Middle frontal gyrus (tissue), 1 donor: ENCODE results near the gene TRIM65.
A peak's percentile ranks its signal among the peaks of the same experiment; 100 is the strongest.
"Not testable (repeated sequence)": the region's sequence is repeated elsewhere in the genome, so short reads cannot be mapped to it uniquely, and the experiment has no call there.

Experiments
- DNase-seq: peaks from one replicate; pipeline ENCODE4 v3.0.0-alpha.2; 2015; ENCODE audit warnings: low spot score; ENCODE audit errors: extremely low spot score

The TRIM65 gene

DNA sequence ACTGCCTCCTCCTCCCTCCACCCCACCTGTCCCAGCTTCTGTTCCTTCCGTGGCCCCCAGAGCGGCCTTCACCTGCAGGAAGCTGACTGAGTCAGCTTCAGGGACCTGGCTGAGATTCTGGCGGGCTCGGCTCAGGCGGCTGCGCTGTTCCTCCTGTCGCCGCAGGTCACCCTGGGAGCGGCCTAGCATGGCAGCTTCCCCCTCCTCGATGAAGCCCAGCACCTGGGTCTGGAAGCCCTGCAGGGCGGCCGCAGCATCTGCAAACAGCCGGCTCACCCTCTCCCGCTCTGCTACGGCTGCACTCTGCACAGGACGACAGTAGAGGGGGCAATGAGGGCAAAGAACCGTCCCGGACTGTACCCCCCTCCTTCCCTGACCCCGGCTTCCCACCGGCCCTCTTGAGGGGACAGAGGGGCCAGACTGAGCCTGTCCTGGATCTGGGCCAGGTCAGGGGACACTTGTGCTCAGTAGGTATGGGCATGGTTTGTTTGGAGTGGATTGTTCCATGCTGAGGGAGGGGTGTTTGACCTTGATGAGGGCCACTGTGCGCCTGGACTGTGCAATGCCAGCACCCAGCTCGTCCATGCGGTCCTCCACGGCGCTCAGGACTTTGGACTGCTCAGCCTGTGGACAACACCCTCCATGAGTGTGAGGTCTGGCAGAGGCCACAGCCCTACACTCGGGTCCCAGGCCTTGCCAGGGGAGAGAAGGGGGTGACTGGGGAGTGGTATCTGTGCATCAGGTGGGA lies 20.4 kb downstream of the TRIM65 start:
- no peak for DNase-seq

GRCh38 chr17:75875940-75876189 lies 20.9 kb downstream of the TRIM65 start:
- no peak for DNase-seq

DNA sequence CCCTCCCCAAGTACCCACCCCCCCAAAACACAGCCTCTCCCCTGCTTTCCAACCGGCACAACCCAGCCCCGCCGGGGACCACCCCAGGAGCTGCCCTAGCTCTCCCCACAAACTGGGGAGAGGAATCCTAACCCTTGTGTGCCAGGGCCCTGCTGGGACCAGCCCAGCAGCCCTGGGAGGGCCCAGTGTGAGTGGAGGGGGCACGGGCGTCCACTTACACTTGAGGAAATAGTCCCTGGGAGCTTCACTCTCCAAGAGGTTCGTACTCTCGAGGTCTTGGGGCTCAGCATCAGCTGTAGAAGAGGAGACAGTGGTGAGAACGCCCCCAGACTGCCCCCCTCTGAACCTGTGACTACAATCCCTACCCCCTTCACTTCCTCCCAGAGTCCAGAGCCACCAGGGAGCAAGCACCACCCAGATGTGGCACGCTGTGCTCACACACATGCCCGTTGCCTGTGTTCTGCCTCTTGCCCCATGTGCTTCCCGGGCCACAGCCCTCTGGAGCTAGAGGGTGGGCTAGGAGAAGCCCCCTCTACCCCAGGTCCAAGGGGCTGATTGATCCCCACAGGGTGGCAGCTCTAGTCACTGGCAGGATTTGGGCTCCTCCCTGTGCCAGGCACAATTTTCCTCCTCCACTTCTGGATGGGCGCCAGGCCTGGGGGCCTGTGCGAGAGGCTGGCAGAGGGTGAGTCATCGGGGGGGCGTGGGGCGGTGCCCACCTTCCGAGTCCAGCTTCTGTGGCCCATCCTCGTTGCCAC lies 21.4 kb downstream of the TRIM65 start:
- DNase-seq, result no peak

GRCh38 chr17:75874323-75875181 lies 22.2 kb downstream of the TRIM65 start:
- no peak for DNase-seq

GRCh38 chr17:75873587-75874322 lies 23.0 kb downstream of the TRIM65 start:
- DNase-seq, result no peak

DNA sequence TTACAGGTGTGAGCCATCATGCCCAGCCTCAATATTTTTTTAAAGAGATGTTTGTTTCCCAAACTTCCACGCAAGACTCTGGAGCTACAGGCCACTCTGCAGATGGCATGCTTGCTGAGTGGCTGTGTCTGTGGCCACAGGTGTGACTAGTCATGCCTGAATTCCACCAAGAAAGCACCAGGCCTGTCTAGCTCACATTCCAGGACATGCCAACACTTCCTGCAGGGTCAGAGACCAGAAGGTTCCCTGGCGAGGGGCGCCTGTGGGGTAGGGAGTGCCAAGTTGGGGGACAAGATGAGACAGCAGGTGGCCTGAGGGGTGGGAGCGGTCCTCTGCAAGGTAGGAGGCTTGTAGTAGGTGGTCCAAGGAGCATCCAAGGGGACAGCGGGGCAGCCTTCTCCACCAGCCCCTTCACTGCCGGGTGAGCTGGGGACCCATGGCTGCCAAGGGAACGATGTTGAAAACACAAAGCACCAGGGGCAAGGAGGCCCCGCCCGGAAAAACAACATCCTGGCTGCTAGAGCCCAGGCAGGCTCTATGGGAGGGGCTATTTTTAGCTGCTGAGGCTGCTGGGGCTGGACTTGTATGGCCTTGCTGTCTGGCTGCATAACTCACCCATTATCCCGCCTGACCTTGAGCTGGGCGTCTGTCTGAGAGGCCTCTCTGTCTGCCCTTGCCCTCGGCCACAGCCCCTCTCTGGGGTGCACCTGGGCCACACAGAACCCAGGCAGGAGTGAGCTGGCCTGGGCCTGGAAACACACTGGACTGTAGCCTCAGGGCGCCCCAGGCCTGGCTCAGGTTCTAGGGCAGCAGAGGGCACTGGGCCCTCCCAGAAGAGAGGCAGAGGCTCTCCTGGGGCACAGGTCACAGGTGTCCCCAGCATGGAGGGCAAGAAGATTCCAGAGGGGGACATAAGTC lies 24.1 kb downstream of the TRIM65 start:
- DNase-seq, result no peak

DNA sequence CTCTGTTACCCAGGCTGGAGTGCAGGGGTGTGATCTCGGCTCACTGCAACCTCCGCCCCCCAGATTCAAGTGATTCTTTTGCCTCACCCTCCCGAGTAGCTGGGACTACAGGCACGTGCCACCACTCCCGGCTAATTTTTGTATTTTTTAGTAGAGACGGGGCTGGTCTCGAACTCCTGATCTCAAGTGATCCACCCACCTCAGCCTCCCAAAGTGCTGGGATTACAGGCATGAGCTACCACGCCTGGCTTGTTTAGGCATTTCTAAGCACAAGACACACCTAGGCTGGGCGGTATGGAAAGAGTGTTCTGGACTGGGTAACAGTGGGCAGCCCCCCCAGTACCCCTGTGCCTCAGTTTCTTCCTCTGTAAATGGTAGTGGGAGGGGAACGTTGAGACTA lies 26.5 kb downstream of the TRIM65 start:
- DNase-seq, result not testable (repeated sequence)

DNA sequence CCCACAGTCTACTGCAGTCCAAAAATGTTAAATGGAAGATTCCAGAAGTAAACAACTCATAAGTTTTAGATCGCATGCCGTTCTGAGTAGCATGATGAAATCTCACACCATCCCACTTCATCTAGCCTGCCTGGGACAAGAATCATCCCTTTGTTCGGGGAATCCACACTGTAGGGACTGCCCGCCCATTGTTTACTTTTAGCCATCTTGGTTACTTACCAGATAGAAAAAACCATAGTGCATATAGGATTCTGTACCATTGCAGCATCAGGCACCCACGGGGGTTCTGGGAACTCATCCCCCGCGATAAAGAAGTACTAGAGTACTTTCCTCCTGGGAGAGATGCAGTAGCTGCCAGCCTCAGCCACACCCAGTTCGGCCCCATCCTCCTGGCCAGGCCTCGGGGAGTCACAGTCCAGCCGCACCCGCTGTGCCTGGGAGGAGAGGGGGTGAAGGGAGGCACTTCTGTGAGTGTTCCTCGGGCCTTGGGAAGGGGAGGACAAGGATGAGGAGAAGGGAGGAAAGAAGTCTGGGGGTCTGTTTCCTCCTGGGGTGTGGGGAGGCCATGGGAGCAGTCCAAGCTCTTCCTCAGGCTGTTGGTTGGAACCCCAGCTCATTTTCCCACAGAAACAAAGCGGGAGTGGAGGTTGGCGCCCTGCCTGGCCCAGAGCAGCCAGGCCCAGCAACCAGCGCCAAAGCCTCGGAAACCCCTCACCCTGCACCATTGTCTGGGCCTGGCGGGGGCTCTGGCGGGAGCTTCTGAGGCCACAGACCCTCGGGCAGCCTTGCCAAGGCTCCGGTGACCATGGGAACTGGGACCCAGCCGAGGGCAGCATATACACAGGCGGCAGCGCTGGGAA lies 27.2 kb downstream of the TRIM65 start:
- DNase-seq, result no peak

DNA sequence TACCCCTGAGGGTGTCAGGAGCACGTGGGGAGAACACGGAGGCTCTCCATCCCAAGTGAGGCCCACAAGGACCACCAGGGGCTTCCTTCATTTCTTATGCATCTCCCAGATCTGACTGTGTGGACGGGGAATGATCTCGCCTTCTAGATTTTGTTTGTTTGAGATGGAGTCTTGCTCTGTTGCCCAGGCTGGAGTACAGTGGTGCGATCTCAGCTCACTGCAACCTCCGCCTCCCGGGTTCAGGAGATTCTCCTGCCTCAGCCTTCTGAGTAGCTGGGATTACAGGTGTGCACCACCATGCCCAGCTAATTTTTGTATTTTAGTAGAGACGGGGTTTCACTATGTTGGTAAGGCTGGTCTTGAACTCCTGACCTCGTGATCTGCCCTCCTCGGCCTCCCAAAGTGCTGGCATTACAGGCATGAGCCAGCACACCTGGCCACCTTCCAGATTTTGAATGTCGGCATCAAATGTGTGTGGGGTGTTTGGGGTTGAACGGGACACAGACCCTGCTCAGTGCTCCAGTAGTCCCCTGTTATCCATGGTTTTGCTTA lies 27.9 kb downstream of the TRIM65 start:
- DNase-seq, result not testable (repeated sequence)

DNA sequence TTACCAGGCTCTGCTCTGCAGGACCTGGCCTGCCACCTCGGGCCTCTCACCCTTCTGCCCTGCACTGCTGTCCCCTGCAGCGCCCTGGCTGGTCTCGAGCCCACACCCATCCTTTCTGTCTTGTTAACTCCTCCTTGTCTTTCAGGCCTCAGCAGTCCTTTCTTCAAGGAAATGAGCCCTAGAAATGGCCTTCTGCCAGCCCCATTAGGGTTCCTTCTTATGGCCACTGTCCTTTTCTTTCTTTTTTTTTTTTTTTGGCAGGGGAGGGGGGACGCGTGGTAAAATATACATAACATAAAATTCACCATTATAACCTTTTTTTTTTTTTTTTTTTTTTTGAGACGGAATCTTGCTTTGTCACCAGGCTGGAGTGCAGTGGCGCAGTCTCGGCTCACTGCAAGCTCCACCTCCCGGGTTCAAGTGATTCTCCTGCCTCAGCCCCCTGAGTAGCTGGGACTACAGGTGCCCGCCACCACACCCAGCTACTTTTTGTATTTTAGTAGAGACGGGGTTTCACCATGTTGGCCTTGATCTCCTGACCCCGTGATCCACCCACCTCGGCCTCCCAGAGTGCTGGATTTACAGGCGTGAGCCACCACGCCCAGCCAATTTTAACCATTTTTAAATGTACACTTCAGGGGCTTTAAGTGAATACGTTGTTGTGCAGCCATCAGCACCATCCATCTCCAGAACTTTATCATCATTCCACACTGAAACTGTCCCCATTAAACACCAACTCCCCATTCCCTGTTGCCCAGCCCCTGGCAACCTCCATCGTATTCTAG lies 31.2 kb downstream of the TRIM65 start:
- not testable (repeated sequence) for DNase-seq

DNA sequence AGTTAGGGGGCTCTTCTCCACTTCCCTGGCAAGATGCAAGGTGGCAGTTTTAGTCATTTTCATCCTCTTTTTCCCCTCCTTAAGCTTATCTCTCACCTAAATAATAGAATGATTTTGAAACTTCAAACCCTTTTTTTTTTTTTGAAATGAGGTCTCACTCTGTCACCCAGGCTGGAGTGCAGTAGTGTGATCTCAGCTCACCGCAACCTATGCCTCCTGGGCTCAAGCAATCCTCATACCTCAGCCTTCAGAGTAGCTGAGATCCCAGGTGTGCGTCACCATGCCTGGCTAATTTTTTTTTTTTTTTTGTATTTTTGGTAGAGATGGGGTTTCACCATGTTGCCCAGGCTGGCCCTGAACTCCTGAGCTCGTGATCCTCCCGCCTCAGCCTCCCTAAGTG lies 31.9 kb downstream of the TRIM65 start:
- not testable (repeated sequence) for DNase-seq

GRCh38 chr17:75864448-75864871 lies 32.3 kb downstream of the TRIM65 start:
- no peak for DNase-seq

DNA sequence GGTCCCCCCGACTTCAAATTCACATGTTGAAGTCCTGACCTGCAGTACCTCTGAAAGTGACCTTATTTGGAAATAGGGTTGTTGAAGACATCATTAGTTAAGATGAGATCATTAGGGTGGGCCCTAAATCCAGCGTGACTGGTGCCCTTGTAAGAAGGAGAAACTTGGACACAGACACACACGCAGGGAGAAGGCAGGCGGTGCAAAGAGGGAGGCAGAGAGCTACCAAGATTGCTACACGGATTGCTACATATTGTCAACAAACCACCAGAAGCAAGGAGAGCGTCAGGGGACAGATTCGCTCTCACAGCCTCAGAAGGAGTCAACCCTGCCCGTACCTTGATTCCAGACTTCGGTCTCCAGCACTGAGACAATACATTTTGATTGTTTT lies 34.8 kb downstream of the TRIM65 start:
- no peak for DNase-seq

GRCh38 chr17:75859358-75859757 lies 37.4 kb downstream of the TRIM65 start:
- not testable (repeated sequence) for DNase-seq

DNA sequence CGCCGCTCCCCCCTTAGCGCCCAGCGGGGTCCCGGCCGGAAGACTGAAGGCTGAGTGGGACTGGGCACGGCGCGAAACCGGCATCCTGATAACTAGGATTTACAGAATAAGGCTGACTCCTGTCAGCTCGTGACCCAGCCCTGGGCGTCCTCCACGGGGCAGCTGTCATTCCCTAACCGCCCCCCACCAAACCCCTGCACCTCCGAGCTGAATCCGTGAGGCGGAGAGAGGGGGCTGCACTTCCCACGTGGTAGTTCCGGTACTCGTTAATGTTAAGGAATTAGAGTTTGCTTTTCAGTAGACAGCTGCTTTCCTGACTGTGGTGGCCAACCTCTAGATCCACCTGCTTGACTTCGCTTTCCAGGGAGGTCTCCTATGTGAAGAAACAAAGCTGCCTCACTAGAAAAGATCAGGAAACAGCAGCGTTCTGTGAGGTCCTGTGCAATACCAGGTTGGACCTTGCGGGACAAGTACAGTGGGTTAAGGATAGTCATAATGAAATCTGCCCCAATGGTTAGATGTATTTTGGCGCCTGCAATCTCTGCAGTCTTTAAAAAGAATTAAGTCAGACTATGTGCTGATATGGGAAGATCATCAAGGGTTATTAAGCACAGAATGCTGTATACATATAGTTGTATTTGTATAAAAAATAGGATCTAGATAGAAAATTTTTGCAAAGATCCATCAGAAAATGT lies 40.5 kb downstream of the TRIM65 start:
- no peak for DNase-seq

DNA sequence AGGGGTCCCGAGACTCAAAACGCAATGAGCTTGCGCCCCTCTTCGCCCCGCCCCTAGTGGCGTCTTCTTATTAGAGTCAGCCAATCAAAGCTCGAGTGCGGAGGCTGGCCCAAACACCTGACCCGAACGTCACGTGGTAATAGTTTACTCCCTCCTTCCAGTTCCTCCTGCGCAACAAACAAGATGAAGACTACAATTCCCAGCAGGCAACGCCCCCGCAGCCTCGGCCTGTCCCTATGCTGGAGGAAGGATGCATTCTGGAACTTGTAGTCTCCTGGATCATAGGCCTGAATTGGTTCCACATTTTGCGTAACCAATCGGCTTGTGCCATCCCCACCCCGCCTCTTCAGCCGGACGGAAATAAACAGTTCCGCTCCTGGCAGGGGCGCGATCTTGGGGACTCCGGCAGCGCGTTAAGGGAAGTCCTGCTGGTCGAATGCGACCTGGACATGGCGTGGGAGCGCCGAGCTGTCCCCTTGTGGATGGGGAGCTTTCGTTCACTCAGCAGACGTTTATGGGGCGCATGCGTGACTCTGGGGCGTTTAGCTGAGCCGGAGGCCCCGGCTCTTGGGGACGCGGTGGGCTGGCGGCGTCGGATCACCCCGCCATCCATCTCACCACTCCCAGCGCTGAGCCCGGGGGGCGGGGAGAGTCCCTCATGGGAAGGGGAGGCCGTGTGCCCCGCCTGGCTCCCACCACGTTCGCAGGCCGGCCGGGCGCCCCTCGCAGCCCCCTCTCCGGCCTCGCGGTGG lies 41.3 kb downstream of the TRIM65 start, which contains the start of gene WBP2:
WBP2 (minus strand) TSS at position 26 of the 752 bp plus-strand sequence. CDS start 38 bp downstream, outside the sequence.
- DNase-seq, result peak; percentile 100

DNA sequence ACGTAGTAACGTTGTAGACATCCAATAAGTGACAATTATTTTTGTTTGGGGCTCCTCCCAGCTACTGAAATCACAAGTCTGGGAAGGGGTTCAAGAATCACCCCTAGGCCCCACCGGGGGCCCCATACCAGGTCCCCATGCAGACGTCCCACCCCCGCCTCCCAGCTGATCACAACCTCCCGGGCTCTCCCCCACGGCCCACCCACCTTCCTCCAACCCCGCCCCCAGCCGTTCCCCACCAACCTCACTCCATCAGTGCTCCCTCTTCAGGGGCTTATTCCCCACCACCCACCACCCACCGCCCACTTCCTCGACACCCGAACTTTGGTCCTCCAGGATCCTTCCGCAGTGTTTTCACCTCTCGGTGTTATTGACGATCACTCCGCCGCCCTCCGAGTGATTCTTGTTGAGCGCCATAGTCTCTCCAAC lies 41.9 kb downstream of the TRIM65 start:
- DNase-seq, result no peak
